Measurements from ENCODE around the gene CISH. TPM values are rescaled to one million over a fixed set of nuclear protein-coding genes. Genes with fewer than 3 reads are reported as not detected.

Gene CISH
- total RNA-seq, 1 donor from 2014 or later, result 481 TPM

GRCh38 chr3:50615190-50615589 is 3.6 kb upstream of the CISH start:
- intact Hi-C loops (cut with micrococcal nuclease), result loop anchor here (5.0 to 10.0 kb wide), 4 partner anchors 337 to 1660 kb away; partner anchors contain the start of genes PARP3, POC1A, RRP9 and WDR82

- intact Hi-C loops (cut with micrococcal nuclease), result loop anchor here (1.0 to 10.0 kb wide), 6 partner anchors 22 to 1662 kb away; partner anchors contain the start of genes MANF, PARP3, POC1A and RRP9
Observed at GRCh38 chr3:50612970-50613846, 1.6 kb upstream of the CISH start.

GRCh38 chr3:50612234-50612882 is 784 bp upstream of the CISH start:
- intact Hi-C loops (cut with micrococcal nuclease), result loop anchor here (1.0 to 10.0 kb wide), 6 partner anchors 21 to 1662 kb away; partner anchors contain the start of genes MANF, PARP3, POC1A and RRP9

GRCh38 chr3:50610992-50611463 is 546 bp downstream of the CISH start:
- intact Hi-C loops (cut with micrococcal nuclease), result loop anchor here (1.0 to 10.0 kb wide), 6 partner anchors 10 to 1664 kb away; partner anchors contain the start of genes GNAI2, HYAL3, NAA80 and PARP3

DNA sequence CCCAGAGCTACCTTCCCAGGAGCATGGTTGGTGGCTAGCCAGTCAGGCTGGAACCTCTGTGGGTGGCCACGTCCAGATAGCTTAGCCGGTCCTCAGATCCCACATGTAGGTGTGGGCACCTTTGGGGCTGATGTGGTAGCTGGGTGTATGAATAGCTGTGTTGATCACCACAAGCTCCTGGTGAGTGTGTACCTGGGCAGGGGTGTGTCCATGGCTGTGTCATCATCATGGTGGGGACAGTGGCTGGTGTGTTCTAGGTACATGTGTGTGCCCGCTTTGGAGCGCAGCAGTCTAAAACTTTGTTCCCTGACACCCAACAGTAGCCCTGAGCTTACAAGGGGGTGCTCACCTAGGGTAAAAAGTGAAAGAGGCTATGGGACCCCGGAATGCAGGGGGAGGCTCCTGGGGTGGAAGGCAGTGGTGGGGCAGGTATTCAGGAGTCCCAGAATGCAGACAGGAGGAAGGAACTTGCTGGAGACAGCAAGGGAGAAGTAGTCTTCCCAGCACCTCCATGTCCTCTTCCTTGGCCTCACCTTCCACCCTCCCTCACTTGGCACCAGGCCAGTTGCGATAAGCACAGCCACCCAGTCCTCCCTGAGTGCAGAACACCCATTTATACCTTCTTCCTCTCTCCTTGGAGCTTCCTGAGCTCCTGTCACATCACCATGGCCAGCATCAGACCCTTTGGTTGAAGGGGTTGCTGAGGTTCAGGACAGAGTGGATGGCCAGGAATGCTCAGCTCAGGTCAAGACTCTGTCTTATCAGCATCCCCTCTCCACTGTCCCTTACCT is 1.2 kb downstream of the CISH start:
- intact Hi-C loops (cut with micrococcal nuclease), result loop anchor here (2.0 to 10.0 kb wide), 5 partner anchors 312 to 1664 kb away; partner anchors contain the start of genes GNAI2, HYAL3, NAA80 and PARP3

DNA sequence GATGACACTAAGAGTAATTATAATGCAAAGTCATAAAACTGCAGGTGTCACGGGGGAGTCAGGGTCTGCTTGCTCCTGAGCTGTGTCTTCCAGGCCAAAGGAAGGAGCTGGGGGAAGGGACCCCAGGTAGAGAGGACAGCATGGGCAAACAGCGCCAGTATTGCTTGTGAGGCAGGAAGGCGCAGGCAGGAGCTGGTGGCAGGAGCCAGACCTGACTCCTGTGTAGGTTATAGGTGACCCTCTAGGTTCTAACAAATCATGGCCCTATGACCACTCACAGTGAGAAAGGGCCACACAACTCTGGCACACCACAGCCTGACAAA is 1.9 kb downstream of the CISH start:
- intact Hi-C loops (cut with micrococcal nuclease), result loop anchor here (2.0 to 10.0 kb wide), 5 partner anchors 311 to 1665 kb away; partner anchors contain the start of genes GNAI2, HYAL3, NAA80 and PARP3

DNA sequence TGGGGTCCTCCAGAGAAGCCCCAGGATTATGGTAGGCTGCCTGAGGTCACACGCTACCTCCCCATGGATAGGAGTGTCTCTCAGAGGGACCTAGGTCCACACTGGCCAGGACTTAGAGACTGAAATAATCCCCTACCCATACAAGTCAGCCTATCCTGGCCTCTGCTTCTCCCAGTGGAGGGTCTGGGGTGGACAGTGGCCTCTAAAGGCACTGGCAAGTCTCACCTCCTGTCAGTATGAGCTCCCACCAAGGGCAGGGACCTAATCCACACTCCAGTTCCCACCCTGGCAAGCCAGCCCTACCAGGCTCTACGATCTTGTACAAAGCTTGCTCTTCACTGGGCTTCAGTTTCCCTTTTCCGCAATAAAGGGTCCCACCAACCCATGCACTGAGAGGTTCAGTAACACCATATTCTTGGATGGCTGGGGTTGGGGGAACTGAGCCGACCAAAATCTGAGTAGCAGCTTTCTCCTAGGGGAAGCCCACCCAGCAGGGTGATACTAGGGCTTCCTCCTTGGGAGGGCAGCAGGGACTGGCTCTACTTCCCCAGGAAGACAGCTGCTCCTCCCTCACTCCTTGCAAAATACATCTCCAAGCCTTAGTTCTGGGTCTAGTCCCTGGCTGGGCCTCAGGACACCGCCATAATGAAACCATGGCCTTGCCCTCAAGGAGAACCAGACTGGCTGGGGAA is 2.4 kb downstream of the CISH start:
- intact Hi-C loops (cut with micrococcal nuclease), result no loop called here

DNA sequence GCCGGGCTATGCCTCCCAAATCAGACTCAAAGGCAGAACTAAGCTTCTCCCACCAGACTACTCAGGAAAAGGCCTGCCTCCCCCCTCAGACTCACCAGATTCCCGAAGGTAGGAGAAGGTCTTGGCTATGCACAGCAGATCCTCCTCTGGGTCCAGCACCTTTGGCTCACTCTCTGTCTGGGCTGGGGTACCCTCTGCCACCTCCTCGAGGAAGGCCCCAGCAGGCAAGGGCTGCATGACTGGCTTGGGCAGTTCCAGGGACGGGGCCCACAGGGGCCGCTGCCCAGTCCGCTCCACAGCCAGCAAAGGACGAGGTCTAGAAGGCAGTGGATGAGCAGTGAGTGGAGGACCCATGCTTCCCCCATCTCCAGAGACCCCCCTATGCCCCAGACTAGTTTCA is 3.3 kb downstream of the CISH start:
- intact Hi-C loops (cut with micrococcal nuclease), result no loop called here

DNA sequence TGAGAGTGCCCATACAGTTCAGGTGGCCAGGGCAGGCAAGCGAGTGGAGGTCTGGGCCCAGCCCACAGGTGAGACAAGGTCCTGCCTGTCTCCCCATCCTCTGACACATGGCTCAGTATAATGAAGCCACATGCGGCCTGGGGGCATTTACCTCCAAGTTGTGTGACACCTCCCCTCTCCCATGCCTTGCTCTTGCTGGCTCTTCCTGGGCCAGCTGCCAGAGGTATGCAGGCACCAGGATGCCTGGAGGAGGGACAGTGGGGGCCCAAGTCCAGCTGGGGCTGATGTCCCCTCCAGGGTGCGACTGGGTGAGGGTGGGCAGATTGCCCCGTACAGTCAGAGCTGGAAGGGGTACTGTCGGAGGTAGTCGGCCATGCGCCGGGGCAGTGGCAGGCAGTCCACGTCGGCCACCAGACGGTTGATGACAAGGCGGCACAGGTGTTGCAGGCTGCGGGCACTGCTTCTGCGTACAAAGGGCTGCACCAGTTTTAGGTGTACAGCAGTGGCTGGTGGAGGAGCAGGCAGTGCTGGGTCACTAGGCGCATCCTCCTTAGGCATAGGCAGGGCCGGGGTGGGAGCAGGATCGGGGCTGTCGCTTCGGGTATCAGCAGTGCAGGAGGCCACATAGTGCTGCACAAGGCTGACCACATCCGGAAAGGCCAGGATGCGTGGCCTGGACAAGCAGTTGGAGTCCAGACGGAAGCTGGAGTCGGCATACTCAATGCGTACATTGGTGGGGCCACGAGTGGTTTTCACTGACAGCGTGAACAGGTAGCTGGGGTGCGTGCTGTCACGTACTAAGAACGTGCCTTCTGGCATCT is 4.1 kb downstream of the CISH start:
- intact Hi-C loops (cut with micrococcal nuclease), result no loop called here

GRCh38 chr3:50606596-50606995 is 5.0 kb downstream of the CISH start:
- intact Hi-C loops (cut with micrococcal nuclease), result no loop called here

- intact Hi-C loops (cut with micrococcal nuclease), result no loop called here
Observed at GRCh38 chr3:50605901-50606326, 5.7 kb downstream of the CISH start.

DNA sequence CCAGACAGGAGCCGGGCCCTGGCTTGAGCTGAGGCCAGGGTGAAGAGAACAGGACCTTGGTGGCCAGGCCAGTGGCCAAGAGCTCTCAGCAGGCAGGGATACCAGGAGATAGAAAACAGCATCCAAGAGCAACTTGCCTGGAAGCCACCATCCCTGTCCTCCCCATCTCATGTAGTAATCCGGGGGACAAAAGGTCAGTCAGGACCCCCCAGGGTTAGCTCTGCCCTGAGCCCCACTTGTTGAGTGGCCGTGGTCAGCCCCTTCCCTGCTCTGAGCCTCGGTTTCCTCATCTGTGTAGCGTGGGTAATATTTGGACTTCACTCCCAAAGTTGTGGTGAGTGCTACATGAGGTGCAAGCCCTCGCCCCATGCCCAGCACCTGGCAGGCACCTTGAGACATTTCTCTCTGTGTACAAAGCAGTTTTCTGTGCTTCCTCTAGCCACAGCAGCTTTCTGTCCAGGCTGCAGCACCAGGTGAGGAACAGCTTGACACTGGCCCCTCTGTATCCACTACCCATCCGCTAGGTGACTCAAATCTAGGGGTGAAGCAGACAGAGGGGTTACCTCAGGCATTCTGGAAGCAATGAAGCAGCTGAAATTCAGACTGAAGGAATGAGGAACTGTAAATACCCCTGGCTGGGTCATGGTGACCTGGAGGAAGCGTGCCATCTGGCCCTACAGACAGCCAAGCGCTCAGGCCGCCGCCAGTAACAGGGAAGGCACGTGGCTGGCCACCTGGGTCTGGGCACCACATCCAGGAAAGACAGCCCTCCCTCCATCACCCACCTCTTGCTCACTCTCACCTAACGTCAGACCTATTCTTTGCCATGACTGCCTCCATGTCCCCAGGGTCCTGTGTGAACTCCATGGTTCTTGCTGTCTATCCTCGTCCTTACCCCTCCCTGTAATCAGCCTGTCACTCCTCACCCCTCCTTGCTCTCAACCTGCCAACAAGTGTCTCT is 6.7 kb downstream of the CISH start:
- intact Hi-C loops (cut with micrococcal nuclease), result no loop called here

DNA sequence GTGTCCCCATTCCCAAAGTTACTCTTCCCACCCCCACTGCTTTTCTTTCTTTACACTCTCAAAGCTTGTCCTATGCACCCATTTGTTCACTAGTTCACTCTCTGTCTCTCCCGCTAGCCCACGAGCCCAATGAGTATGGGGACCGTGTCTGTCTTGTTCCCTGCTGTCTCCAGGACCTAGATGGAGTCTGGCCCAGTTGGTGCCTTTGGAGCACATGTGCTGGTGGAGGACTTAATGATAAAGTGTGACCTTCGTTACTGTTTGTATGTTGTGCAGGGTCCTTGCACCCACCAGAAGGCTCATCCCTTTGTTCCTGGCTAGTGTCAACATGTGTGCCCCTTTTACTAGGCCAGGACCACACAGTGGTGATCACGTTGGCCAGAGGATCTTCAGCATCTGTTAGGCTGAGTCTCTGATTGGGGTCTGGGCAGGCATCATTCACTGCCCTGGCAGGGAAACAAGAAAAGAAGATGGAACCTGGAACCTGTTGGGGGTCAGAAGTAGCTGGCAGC is 7.4 kb downstream of the CISH start:
- intact Hi-C loops (cut with micrococcal nuclease), result no loop called here

DNA sequence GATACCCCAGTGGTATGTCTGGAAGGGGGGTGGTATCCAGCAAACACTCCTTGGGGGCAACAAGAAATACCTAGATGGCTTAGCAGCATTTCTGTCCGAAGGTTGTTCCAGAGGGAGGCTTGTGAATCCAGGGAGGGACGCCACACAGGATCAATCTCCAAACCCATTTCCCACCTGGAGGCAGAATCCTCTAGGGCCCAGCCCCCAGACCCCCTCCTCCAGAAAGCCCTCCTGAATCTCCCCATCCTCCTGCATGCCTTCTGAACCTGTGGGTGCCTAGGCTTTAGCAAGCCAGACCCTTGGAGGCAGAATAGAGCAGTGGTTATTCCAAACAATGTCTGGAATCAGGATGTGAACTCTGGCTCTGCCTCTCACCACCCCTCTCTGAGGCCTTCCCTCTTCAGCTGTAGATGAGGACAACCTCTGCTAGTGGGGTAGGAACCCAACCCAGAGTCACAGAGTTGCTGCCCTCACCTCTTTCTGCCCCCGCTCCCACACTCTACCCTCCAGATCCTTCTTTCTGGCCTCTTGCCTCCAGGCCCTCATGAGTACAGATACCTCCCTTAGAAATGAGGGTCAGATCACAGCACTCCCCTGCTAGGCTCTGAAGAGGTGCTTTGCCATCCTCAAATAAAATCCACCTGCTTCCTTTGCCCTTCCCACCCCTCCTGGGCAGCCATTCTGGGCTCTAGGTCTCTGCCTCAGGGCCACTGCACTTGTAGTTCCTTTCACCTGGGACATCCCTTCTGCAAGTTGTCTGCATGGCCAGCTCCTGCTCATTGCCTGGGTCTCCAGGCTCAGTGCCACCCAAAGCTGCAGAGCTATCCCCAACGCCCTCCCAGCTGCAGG is 8.1 kb downstream of the CISH start:
- intact Hi-C loops (cut with micrococcal nuclease), result no loop called here

DNA sequence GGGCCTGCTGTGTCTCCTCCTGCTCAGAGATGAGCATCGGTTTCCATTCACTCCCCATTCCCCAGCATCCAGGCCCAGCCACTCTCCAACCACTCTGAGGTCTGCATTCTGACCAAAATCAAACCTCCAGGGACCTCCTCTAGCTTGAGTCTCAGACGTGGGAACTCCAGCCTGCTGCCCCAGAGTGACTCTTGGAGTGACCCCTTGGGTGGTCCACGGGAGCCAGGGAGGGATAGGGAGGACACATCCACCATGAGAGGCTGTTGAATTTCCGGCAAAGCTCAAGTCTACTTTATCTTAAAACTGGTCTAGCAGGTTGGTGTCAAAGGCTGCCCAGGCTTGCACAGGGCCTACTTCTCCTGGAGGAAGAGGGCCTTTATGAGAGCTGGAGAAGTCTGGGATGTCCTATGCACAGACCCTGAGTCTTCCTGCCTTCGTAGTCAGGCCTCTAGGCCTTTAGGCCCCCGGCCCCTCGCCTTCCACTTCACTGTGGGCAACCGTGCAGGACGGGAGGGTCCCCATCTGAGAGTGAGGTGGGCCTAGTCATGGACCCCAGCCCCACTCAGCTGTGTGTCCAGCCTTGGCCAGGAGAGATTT is 8.9 kb downstream of the CISH start:
- intact Hi-C loops (cut with micrococcal nuclease), result no loop called here

GRCh38 chr3:50600841-50601591 is 10.6 kb downstream of the CISH start:
- intact Hi-C loops (cut with micrococcal nuclease), result loop anchor here (1.0 kb wide), 3 partner anchors 10 to 28 kb away; partner anchors contain the start of gene CISH
